Ishikawa (cell line): ENCODE data around the gene RNF141.

ENCODE experiments used
- CEBPB ChIP-seq: IDR thresholded peaks from 2 replicates; pipeline ENCODE4 v1.6.1; 2012
- MAX ChIP-seq: IDR thresholded peaks from 2 replicates; pipeline ENCODE4 v1.6.1; 2012
- TAF1 ChIP-seq: IDR thresholded peaks from 2 replicates; pipeline ENCODE4 v1.6.1; 2012; ENCODE audit warnings: low read depth, mild to moderate bottlenecking
- ZBTB7A ChIP-seq: IDR thresholded peaks from 2 replicates; pipeline ENCODE4 v1.6.1; 2012; ENCODE audit warnings: low read depth
- TF ChIP-seq, protein P1 (sequence below): IDR thresholded peaks from 2 replicates; pipeline ENCODE4 v1.6.1; 2012; ENCODE audit warnings: low read depth, mild to moderate bottlenecking

- TF ChIP-seq, protein P1, sequence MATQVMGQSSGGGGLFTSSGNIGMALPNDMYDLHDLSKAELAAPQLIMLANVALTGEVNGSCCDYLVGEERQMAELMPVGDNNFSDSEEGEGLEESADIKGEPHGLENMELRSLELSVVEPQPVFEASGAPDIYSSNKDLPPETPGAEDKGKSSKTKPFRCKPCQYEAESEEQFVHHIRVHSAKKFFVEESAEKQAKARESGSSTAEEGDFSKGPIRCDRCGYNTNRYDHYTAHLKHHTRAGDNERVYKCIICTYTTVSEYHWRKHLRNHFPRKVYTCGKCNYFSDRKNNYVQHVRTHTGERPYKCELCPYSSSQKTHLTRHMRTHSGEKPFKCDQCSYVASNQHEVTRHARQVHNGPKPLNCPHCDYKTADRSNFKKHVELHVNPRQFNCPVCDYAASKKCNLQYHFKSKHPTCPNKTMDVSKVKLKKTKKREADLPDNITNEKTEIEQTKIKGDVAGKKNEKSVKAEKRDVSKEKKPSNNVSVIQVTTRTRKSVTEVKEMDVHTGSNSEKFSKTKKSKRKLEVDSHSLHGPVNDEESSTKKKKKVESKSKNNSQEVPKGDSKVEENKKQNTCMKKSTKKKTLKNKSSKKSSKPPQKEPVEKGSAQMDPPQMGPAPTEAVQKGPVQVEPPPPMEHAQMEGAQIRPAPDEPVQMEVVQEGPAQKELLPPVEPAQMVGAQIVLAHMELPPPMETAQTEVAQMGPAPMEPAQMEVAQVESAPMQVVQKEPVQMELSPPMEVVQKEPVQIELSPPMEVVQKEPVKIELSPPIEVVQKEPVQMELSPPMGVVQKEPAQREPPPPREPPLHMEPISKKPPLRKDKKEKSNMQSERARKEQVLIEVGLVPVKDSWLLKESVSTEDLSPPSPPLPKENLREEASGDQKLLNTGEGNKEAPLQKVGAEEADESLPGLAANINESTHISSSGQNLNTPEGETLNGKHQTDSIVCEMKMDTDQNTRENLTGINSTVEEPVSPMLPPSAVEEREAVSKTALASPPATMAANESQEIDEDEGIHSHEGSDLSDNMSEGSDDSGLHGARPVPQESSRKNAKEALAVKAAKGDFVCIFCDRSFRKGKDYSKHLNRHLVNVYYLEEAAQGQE: no peak
- no peak for TF ChIP-seq TAF1
- no peak for TF ChIP-seq ZBTB7A
- TF ChIP-seq MAX: no peak
- TF ChIP-seq CEBPB: no peak
Observed at GRCh38 chr11:10540546-10540914, 457 bp downstream of the RNF141 start.
